ENCODE data around the gene TLNRD1. TPM values are rescaled to one million over a fixed set of nuclear protein-coding genes. Genes with fewer than 3 reads are reported as not detected.
A peak's percentile ranks its signal among the peaks of the same experiment; 100 is the strongest.

Gene TLNRD1
- total RNA-seq, 4 donors from 2014 or later, result 20.8 to 57.2 (median 28.2) TPM

GRCh38 chr15:81032355-81032754 is 31.6 kb downstream of the TLNRD1 start:
- intact Hi-C loops (cut with DNase I; ENCODE audit: low total_unique reads), result no loop called here
- DNase-seq, result no peak
- Histone ChIP-seq H3K36me3 (no peaks in the 10 kb centered on the region), H3K27me3 (no peaks in the 10 kb centered on the region), H3K4me1 (peaks cover 0 to 13% (median 2%) of the 10 kb centered on the region in 4 donors), H3K4me3 (no peak overlapping the region), H3K27ac (no peak overlapping the region), H3K9me3 (no peaks in the 10 kb centered on the region)
- TF ChIP-seq CTCF (IDR thresholded peaks at IDR 0.05), result no peak
- TF ChIP-seq POLR2AphosphoS5 (IDR thresholded peaks at IDR 0.05), result no peak
- TF ChIP-seq POLR2A (IDR thresholded peaks at IDR 0.05), result no peak
- TF ChIP-seq EP300 (IDR thresholded peaks at IDR 0.05; ENCODE audit: low read depth), result no peak
- 27 to 64% methylated on average over 4 of the region's 4 CpGs for whole genome bisulfite sequencing, 2 donors (ENCODE audit: low coverage in 1 of 2)
- in situ Hi-C loops (cut with MboI; ENCODE audit: low pct_ligation_motif_present in 1 of 4, low pct_unique_long_range_greater_than_20kb in 1 of 4, low sequenced_read_pairs in 3 of 4), result no loop called here

GRCh38 chr15:81032818-81033217 is 32.1 kb downstream of the TLNRD1 start:
- TF ChIP-seq CTCF (IDR thresholded peaks at IDR 0.05) (no peak), EP300 (IDR thresholded peaks at IDR 0.05; ENCODE audit: low read depth) (no peak), POLR2A (IDR thresholded peaks at IDR 0.05) (no peak), POLR2AphosphoS5 (IDR thresholded peaks at IDR 0.05) (no peak)
- intact Hi-C loops (cut with DNase I; ENCODE audit: low total_unique reads), result no loop called here
- no peaks in the 10 kb centered on the region for H3K9me3 ChIP-seq
- in situ Hi-C loops (cut with MboI; ENCODE audit: low pct_ligation_motif_present in 1 of 4, low pct_unique_long_range_greater_than_20kb in 1 of 4, low sequenced_read_pairs in 3 of 4), result no loop called here
- peaks cover 0 to 13% (median 2%) of the 10 kb centered on the region in 4 donors for H3K4me1 ChIP-seq
- no peaks in the 10 kb centered on the region for H3K36me3 ChIP-seq
- no peak overlapping the region for H3K27ac ChIP-seq
- WGBS, 2 donors (ENCODE audit: low coverage in 1 of 2), result 14 to 32% methylated on average over 1 of the region's 1 CpG
- H3K4me3 ChIP-seq, result no peak overlapping the region
- H3K27me3 ChIP-seq, result no peaks in the 10 kb centered on the region
- no peak for DNase-seq

GRCh38 chr15:81033508-81033907 is 32.8 kb downstream of the TLNRD1 start:
- peak overlapping the region in 1 of 4 donors; percentile 11 for H3K27ac ChIP-seq
- DNase-seq, result no peak

GRCh38 chr15:81037952-81038743 is 37.4 kb downstream of the TLNRD1 start:
- Histone ChIP-seq H3K27me3 (no peaks in the 10 kb centered on the region), H3K27ac (no peak overlapping the region), H3K36me3 (no peaks in the 10 kb centered on the region), H3K4me3 (no peak overlapping the region), H3K4me1 (peaks cover 0 to 5% (median 2%) of the 10 kb centered on the region in 4 donors), H3K9me3 (no peaks in the 10 kb centered on the region)
- intact Hi-C loops (cut with DNase I; ENCODE audit: low total_unique reads) (no loop called here), in situ Hi-C loops (cut with MboI; ENCODE audit: low pct_ligation_motif_present in 1 of 4, low pct_unique_long_range_greater_than_20kb in 1 of 4, low sequenced_read_pairs in 3 of 4) (no loop called here)
- WGBS, 2 donors (ENCODE audit: low coverage in 1 of 2), result 80 to 95% methylated on average over 1 to 14 of the region's 14 CpGs
- no peak for DNase-seq
- no peak for TF ChIP-seq EP300 (IDR thresholded peaks at IDR 0.05; ENCODE audit: low read depth)
- TF ChIP-seq POLR2A (IDR thresholded peaks at IDR 0.05), result no peak
- TF ChIP-seq CTCF (IDR thresholded peaks at IDR 0.05), result no peak
- no peak for TF ChIP-seq POLR2AphosphoS5 (IDR thresholded peaks at IDR 0.05)

More at GRCh38 chr15:81033508-81033907, 32.8 kb downstream of the TLNRD1 start:
- Histone ChIP-seq H3K9me3 (no peaks in the 10 kb centered on the region), H3K27me3 (no peaks in the 10 kb centered on the region), H3K36me3 (no peaks in the 10 kb centered on the region), H3K4me3 (no peak overlapping the region), H3K4me1 (peaks cover 0 to 13% (median 2%) of the 10 kb centered on the region in 4 donors)
- in situ Hi-C loops (cut with MboI; ENCODE audit: low pct_ligation_motif_present in 1 of 4, low pct_unique_long_range_greater_than_20kb in 1 of 4, low sequenced_read_pairs in 3 of 4), result no loop called here
- intact Hi-C loops (cut with DNase I; ENCODE audit: low total_unique reads), result no loop called here
- WGBS, 2 donors (ENCODE audit: low coverage in 1 of 2), result 43 to 45% methylated on average over 2 of the region's 2 CpGs
- TF ChIP-seq POLR2AphosphoS5 (IDR thresholded peaks at IDR 0.05), result no peak
- TF ChIP-seq EP300 (IDR thresholded peaks at IDR 0.05; ENCODE audit: low read depth), result no peak
- TF ChIP-seq POLR2A (IDR thresholded peaks at IDR 0.05), result no peak
- TF ChIP-seq CTCF (IDR thresholded peaks at IDR 0.05), result no peak

Data from transverse colon (tissue), 4 donors.